NOMO-1 treated with dmso at 0.1 percent for 144 hours (cell line): ENCODE data around the gene LBR.

Source experiments
- DNase-seq: peaks from one replicate; lab custom pipeline; 2025; ENCODE audit not compliant: unreplicated experiment; lab: John Stamatoyannopoulos, UW

Gene LBR

DNA sequence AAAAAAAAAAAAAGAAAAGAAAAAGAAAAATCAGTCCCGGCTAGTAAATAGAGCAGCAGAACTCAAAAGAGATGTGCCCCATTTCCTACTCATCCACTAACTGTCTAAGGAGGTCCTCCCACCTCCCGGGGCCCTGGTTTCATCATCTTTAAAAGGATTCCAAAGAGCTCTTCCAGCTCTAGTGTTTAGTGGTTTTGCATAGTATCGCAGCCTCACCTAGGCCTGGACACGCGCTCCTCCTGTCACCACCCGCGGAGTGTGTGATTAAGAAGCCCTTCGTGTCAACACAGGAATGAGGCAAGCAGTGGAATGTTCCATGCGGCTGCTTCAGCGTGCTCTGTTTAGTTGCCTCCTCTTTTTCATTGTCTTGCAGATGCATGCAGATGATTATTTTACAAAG is 49.0 kb downstream of the LBR start:
- DNase-seq: no peak

DNA sequence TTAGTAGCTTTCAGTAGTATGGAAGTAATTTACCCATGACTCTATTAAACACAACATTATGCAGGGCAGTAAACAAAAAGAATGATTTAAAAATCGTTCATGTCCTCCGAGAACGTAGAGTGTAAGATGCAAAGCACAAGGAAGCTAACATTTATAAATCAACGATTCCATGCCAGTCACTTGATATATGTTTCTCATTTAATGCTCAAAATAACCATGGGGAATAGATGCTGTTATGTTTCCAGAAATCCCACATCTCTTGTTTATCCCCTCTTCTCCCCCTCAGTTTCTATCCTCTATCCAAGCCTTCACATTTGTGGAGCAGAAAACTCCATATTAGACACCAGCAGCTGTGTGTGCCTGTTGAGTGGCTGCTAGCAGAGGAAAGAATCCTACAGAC is 52.8 kb downstream of the LBR start:
- no peak for DNase-seq

DNA sequence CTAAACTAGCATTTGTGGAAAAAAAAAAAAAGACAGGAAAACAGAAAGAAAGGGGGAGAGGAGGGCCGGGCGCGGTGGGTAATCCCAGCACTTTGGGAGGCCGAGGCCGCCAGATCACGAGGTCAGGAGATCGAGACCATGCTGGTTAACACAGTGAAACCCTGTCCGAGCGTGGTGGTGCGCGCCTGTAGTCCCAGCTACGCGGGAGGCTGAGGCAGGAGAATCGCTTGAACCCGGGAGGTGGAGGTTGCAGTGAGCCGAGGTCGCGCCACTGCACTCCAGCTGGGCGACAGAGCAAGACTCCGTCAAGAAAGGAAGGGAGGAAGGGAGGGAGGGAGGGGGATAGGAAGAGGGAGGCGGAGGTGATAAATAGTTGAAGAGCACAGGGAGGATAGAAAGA is 54.7 kb downstream of the LBR start:
- DNase-seq: no peak

DNA sequence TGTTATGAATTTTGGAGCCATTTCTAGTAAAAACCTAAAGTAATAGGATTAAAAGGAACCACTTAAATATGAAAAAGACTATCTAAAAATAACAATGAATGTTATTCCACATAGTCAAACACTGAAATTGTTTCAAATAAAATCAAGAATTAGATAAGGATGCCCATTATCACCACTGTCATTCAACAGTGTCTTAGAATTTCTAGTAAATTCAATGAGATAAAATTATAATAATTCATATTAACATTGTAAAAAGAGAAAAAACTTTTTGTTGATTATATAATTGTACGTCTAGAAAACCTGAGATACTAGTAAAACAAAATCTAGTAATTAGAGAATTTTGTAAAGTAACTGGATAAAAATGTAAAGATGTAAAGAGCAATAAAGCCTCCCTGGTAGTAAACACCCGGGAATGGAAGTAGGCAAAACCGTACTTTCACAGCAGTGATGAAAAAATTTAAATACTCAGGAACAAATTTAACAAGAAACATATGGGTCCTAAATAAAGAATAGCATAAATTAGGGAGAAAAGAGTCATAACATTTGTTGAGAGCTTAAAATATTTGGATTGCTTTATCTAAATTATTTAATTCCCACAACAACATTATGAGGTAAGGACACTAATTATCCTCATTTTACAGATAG is 56.4 kb downstream of the LBR start:
- no peak for DNase-seq

DNA sequence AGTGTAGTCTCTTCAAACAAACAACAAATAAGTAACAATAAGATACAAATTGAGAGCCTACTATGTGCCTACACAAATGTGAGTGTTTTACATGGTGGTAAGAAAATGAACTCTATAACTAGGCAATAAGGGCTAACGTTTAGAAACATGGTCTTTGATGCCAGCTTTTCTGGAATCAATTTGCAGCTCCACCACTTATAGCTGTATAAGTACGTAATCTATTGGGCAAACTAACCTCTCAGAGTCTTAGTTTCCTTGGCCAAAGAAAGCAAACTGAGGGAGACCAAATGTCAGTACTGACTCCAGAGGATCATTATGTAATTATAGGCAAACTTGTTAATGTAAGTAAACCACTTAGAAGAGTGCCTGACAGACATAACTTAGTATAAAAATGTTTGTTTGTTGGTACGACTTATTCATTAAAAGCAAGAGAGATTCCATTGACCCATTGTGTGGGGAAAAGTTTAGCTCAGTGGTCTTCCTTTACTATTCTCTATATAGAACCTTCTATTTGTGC is 59.7 kb downstream of the LBR start:
- no peak for DNase-seq

DNA sequence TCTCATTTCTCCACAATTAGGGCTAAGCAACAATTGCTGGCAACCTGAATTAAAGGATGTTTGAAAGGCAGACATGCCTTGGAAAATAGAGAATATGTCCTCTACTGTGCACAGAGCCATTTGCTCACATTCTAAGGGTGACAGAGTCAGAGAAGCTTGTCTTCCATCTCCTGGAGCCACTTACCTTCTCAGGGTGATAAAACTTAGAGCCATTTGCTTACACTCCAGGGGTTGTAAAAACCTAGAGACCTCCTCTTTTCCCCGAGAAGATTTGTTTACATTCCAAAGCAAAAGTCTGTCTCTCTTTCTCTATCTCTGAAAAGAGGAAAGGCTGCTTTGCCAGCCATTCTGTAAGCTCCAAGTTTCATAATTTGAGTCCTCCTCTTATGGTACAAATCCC is 61.3 kb downstream of the LBR start:
- DNase-seq: no peak

DNA sequence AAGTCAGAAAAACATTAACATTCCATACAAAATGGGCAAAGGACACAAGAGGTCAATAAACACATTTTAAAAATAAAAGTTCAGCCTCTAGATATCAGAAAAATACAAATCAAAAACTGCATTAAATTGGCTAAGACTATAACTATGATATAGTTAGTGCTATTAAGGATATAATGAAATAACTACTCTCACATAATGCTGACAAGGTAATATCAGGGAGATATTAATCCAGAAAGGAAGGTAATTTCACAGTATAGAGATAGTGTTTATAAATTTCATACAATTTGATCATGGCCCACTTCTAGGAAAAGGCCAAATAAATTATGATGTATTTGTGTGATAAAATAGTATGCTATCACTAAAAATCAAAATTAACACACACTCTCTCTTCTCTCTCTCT is 61.8 kb downstream of the LBR start:
- no peak for DNase-seq

DNA sequence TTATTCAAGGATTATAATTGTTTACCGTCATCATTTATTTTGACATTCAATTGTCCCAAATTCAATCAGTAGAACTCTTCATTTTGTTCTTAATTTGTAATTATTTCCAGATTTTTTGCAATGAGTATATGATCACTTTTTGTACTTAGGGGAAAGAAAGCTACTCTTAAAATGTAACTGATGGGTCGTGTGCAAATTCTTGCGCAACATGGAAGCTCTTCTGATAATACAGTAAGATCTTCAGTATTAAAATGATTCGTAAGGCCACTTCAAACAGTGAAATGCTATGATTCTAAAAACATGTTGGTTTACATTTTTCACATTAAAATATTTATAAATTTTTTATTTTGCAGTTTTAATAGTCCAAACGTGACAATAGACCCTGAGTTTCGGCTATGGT is 63.4 kb downstream of the LBR start:
- no peak for DNase-seq

DNA sequence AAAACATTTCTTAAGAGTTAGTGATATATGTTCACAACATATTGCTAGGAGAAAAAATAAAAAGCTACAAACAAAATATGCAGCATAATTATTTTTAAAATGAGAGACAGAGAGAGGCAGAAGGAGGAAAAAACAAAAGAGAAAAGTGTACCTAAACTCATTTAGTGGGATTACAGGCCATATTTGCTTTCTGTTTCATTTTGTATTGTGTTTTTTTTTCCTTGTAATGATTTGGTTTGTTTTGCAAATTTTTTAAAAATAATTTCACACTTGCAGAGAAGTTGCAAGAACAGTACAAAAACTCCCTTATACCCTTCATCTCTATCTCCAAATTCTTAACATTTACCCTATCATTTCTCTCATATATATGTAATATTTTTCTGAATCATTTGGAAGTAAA is 65.0 kb downstream of the LBR start:
- DNase-seq: no peak

DNA sequence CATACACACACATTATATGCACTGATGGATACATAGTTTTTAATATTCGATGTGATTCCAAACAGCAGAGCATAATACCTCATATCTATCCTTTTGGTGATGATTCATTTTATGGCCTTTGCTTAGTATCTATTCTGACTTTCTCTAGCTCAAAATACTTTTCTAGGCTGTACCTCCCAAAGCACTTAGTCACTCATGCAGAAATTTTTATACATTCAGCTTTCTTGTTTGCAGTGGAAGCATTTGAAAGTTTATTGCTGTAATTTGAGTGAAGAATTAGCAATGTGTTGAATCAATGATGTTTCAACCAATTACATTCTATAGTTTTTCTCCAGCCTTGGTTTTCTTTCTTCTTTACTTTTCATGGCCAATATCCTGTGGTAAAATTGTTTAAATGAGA is 66.7 kb downstream of the LBR start:
- no peak for DNase-seq

DNA sequence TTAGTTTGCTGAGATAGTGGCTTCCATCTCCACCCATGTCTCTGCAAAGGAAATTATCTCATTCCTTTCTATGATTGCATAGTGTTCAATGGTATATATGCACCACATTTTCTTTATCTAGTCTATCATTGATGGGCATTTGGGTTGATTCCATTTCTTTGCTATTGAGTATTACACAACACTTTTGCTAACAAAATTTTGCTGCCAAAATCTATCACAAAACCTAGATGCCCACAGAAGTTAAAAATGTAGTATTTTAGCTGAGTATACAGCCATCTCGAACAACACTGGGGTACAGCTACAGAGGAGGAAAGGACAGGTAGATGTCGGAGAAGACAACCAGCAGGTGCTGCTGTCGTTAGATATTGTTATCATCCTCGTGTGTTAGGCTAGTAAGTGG is 67.7 kb downstream of the LBR start:
- DNase-seq: no peak

DNA sequence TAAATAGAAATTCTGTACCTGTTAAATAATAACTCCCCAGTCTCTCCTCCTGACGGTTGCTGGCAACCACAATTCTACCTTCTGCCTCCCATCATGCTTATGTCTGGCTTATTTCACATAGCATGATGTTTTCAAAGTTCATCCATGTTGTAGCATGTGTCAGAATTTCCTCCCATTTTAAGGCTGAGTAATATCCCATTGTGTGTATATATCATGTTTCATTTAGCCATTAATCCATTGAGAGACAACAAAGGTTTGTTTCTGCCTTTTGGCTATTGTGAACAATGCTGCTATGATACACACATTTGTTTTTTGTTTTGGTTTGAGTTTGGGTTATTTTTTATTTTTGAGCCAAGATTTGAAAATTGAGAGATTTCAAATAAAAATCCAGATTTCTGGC is 72.0 kb downstream of the LBR start:
- no peak for DNase-seq

DNA sequence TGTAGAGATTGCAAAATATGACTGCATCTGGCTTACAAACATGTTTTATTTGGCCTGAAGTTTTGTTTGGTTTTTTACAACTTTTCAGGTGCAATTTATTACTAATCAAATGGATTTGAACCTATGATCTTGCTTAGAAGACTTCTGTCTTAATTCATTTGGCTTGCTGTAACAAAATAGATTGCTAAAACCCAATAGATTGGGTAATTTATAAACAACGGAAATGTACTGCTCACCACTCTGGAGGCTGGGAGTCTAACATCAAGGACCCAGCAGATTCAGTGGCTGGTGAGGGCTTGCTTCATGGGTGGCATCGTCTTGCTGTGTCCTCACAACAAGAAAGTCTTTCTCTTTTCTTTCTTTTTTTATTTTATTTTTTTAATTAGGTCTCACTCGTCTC is 72.9 kb downstream of the LBR start:
- no peak for DNase-seq
